Measurements from ENCODE around the gene GRIK2.

DNA sequence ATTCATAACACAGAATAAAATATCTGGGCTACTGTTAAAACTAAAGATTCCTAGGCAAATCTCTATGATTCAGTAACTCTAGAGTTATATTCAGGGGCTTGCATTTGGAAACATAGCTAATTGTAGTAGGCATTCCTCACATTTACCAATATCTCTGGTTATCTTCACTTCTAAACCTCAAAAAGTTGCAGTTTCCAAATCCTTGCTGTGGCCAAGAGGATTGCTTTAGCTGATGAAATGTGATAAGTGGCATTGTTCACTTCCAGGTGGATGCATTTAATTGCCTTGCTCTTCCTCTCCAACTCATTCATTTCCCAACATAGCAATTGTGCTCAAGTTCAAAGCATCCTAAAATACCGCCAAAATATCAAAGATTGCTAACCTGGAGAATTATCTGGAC, 246.6 kb downstream of the GRIK2 start:
- TF ChIP-seq, protein P1, sequence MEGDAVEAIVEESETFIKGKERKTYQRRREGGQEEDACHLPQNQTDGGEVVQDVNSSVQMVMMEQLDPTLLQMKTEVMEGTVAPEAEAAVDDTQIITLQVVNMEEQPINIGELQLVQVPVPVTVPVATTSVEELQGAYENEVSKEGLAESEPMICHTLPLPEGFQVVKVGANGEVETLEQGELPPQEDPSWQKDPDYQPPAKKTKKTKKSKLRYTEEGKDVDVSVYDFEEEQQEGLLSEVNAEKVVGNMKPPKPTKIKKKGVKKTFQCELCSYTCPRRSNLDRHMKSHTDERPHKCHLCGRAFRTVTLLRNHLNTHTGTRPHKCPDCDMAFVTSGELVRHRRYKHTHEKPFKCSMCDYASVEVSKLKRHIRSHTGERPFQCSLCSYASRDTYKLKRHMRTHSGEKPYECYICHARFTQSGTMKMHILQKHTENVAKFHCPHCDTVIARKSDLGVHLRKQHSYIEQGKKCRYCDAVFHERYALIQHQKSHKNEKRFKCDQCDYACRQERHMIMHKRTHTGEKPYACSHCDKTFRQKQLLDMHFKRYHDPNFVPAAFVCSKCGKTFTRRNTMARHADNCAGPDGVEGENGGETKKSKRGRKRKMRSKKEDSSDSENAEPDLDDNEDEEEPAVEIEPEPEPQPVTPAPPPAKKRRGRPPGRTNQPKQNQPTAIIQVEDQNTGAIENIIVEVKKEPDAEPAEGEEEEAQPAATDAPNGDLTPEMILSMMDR (IDR thresholded peaks at IDR 0.05), result no peak
- TF ChIP-seq POLR2A (IDR thresholded peaks at IDR 0.05), result no peak

Data from ovary (tissue), 3 donors.